Hippocampal formation (tissue), 2 donors: ENCODE results near the gene RPRD1B.
A peak's percentile ranks its signal among the peaks of the same experiment; 100 is the strongest.

Experiments
- DNase-seq, 2 donors: peaks; one replicate each; lab custom pipeline; 2025; lab: John Stamatoyannopoulos, UW

RPRD1B gene

GRCh38 chr20:38040276-38040675 is 6.7 kb downstream of the RPRD1B start:
- DNase-seq = no peak

DNA sequence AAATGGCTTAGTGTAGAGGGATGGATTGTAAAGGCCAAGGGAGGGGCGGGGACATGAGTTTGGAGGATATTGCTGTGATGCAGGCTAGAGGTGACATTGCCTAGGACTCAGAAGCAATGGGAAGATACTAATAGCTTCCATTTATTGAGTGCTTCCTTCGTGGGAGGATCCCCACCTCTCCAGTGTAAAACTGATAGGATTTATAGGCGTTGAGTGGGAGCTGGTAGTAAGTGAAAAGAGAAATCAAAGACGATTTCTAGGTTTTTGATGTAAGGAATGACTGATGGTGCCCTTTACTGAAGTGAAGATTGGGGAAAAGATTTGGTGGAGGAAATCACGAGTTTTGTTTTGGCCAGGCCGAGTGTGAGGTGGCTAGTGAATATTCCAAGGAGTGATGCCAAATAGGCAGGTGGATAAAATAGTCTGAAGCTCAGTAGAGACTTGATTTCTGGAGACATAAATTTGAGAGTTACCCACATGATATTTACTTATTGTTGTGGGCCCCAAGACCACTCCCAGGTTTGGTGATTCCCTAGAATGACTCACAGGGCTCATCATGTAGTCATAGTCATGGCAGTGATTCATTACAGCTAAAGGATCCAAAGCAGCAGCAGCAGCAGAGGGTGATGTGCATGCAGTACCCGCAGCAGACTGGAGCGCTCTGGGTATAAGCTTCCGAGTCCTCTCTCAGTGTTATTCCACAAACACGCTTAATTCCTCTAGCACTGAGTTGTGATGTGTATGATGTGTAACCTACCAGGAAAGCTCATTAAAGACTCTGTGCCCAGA is 10.2 kb downstream of the RPRD1B start:
- no peak for DNase-seq

DNA sequence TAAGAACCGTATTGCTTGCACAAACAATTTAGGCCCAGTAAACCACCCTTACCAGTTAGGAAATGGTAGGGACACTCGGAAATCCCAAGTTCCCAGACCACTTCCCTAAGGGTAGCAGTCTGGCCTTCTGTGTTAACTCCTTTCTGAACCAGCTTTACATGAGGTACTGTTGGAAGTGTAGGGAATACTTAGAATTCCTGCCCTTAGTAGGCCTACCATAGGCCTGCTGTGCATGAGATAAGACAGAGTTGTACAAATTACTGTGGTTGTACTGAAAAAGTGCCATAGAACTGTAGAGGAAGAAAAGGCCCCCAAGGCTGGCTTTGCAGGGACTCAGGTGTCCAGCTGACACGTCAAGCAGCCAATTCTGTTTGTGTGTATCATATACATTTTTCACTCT is 11.1 kb downstream of the RPRD1B start:
- no peak for DNase-seq

- DNase-seq = no peak
These were observed 13.0 kb downstream of the RPRD1B start for GRCh38 chr20:38046572-38046971.

- no peak for DNase-seq
These were observed 16.3 kb downstream of the RPRD1B start for GRCh38 chr20:38049800-38050199.

DNA sequence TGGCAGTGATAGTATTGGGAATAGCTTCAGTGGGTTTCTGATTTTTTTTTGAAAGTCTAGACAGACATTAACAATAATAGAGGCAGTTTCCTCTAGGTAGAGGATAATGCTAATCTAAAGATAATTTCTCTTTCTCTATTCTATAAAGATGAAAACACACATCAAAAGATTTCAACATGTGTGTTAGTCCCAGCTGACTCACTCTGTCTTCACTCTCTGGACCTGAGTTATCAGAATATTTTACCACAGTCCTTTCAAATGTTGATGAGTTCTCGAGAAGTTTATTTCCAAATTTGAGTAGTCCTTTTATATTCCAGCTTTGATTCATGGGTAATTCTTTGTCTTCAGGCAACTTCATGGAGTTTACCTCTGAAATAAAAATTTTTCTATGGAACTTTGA is 17.1 kb downstream of the RPRD1B start:
- DNase-seq = no peak

- no peak for DNase-seq
These were observed 19.3 kb downstream of the RPRD1B start for GRCh38 chr20:38052870-38053269.

DNA sequence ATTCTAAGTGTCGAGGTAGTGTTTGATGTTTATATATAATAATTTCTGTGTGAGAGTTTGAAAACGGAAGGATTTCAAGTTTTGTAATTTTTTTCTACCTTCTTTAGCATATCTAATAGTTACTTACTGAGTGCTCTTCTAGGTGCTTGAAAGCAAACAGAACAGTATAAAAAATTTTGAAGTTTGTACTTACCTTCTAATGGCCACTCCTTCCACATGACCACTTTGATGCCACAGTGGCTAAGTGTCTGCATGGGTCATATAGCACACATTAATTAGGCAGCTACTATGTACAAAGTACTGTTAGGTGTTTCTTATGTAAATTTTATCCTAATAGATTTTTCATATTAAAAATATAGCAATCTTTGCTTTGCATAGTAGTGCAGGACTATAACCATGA is 21.1 kb downstream of the RPRD1B start:
- DNase-seq = no peak

DNA sequence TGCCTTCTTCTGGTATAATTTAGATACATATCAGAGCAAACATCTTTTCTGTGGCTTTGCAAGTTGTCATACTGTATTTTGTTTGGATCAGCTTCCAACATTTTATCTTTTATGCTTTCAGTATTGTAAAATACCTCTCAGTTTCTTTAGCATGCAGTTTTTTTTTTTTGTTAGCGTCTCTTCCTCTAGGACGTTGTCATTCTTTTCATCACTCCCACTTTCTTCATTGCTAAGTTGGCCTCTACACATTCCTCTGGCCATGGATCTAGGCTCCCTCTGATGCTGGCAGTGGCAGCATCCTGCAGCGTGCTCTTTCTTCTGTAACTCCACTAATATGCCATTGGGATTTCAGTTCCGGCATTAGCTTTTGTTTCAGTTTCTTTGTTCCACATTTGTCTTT is 21.7 kb downstream of the RPRD1B start:
- DNase-seq = no peak

DNA sequence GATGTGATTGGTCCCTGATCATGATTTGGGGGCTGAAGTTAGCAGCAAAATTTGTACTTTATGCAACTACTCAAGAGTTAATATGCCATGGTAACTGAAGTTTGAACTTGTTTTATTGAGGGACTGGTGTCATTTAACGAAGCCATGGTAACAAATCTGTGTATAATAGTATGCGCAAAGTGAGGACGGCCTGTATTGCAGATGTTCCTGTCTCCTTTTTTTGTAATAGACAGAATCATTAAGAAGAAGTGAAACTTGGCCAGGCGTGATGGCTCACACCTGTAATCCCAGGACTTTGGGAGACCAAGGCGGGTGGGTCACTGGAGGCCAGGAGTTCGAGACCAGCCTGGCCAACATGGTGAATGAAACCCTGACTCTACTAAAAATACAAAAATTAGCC is 22.3 kb downstream of the RPRD1B start:
- DNase-seq = no peak

DNA sequence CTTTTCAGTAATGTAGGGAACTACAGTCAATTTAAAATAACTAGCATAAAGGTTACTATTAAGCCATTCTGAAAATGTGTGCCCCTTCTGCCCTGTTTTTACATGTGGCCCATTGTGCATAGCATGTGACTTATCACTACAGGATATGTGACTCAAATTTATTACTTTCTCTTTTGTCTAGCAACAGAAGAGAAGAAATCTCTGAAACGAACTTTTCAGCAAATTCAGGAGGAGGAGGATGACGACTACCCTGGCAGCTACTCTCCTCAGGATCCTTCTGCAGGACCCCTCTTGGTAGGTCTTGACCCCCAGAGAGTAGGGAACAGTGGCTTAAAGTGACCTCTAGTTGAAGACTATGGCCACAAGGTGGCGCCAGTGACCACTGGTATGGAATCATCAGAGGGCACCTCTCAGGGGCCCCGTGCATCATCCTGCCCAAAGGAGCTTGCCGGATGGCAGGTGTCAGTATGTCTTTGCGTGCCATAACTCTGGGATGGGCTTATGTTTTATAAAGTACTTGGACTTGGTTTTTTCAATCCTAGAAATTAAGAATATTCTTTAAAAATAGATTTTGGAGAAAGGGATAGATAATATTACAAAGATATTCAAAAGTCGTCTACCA is 23.9 kb downstream of the RPRD1B start:
- peak; percentile 50 to 59 for DNase-seq

GRCh38 chr20:38059832-38060231 is 26.3 kb downstream of the RPRD1B start:
- DNase-seq = no peak

- no peak for DNase-seq
These were observed 27.0 kb downstream of the RPRD1B start for GRCh38 chr20:38060536-38060935.

DNA sequence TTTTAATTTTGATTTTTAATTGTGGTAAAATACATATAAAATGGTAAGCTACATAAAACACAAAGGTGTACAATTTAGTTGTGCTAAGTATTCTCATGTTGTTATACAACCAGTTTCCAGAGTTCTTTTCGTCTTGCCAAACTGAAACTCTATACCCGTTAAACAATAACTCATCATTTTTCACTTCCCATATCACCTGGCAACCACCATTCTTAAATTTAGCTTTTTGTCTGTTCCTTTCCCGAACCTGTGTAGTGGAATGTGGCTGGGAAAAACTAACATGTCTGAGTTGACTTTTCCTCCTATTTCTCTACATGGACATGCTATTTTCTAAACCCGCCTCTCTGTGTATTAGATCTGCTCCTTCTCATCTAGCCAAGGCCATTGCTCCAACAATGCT is 27.6 kb downstream of the RPRD1B start:
- no peak for DNase-seq

DNA sequence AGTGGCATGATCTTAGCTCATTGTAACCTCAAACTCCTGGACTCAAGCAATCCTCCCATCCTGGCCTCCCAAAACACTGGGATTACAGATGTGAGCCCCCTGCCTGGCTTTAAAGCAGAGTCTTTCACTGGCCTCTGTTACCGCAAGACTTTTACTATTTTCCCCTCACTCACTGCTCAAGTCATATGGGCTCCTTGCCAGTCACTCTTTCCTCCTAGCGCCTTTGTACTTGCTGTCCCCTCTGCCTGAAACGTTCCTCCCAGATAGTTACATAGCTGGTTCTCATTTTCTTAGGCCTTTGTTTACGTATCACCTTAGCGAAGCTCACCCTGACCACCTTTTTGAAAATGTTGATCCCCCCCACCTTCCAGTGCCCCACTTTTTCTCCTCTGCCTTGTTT is 29.3 kb downstream of the RPRD1B start:
- no peak for DNase-seq

- DNase-seq = no peak
These were observed 30.5 kb downstream of the RPRD1B start for GRCh38 chr20:38063911-38064530.

- peak in 1 of 2 donors; percentile 25 for DNase-seq
These were observed 32.3 kb downstream of the RPRD1B start for GRCh38 chr20:38065764-38066375.

- DNase-seq = no peak
These were observed 33.6 kb downstream of the RPRD1B start for GRCh38 chr20:38066969-38067716.

- no peak for DNase-seq
These were observed 34.3 kb downstream of the RPRD1B start for GRCh38 chr20:38067717-38068365.

DNA sequence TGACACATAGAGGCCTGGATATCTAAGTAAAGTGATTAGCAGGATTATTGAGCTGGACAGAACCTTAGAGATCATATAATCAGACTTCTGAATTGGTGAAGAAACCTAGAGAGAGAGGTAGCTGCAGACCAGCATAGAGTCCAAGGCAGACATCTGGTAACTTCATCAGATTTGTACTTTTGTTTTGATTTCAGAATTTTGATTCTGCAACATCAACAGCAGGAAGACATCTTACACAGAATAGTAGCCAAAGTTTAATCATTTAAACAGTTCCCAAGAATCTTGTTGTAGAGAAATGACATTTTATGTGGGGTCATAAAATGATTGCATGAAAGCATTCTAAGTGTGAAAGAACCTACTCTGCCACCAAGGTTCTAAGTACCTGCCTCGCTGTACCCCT is 39.4 kb downstream of the RPRD1B start:
- no peak for DNase-seq

- DNase-seq = peak in 1 of 2 donors; percentile 50
These were observed 39.9 kb downstream of the RPRD1B start for GRCh38 chr20:38073307-38074071.
